ENCODE results near the gene KIAA0040. TPM values are rescaled to one million over a fixed set of nuclear protein-coding genes. Genes with fewer than 3 reads are reported as not detected.

KIAA0040 gene
- total RNA-seq, 1 donor: 1.1 TPM

DNA sequence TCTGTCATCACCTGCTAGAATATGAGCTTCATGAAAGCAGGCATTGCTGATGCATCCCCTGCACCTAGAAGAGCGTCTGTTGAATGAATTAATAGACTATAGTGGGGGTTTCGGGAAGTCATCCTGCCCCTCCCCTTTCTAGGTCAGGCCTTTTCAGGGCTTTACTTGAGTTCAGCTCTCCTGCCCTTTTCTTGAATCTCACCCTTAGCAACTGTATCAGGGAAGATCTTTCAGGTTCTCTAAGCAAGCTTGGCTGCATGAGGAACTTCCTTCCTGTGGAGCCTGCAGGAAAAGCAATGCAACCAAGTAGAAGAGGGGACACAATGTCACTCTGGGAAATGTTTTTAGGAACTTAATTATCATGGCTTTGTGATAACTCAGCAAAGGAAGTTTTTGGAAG is 27.2 kb upstream of the KIAA0040 start:
- Histone ChIP-seq H3K27me3 (ENCODE audit: insufficient read depth, low read length) (no peaks in the 10 kb centered on the region), H3K4me2 (ENCODE audit: insufficient read depth, low read length) (no peak overlapping the region), H3K4me1 (ENCODE audit: insufficient read depth, low read length) (no peaks in the 10 kb centered on the region), H4K20me1 (ENCODE audit: insufficient read depth, low read length) (no peaks in the 10 kb centered on the region), H3K27ac (ENCODE audit: low read depth, low read length) (no peak overlapping the region), H3K9me3 (ENCODE audit: low read depth, low read length) (no peaks in the 10 kb centered on the region), H3K4me3 (ENCODE audit: insufficient read depth, low read length) (no peak overlapping the region), H3K36me3 (ENCODE audit: insufficient read depth, low read length) (no peaks in the 10 kb centered on the region), H2AFZ (ENCODE audit: low read length) (no peak overlapping the region), H3K79me2 (ENCODE audit: insufficient read depth, low read length) (no peaks in the 10 kb centered on the region)
- no peak for TF ChIP-seq CTCF (IDR thresholded peaks at IDR 0.05; ENCODE audit: extremely low read depth, low read depth, low read length)
- no peak for DNase-seq (ENCODE audit: insufficient read length, low spot score, missing footprints)

GRCh38 chr1:175218786-175219434 is 26.3 kb upstream of the KIAA0040 start:
- Histone ChIP-seq H3K9me3 (ENCODE audit: low read depth, low read length) (no peaks in the 10 kb centered on the region), H3K27me3 (ENCODE audit: insufficient read depth, low read length) (no peaks in the 10 kb centered on the region), H4K20me1 (ENCODE audit: insufficient read depth, low read length) (no peaks in the 10 kb centered on the region), H3K36me3 (ENCODE audit: insufficient read depth, low read length) (no peaks in the 10 kb centered on the region), H3K27ac (ENCODE audit: low read depth, low read length) (no peak overlapping the region), H2AFZ (ENCODE audit: low read length) (no peak overlapping the region), H3K79me2 (ENCODE audit: insufficient read depth, low read length) (no peaks in the 10 kb centered on the region), H3K4me3 (ENCODE audit: insufficient read depth, low read length) (no peak overlapping the region), H3K4me2 (ENCODE audit: insufficient read depth, low read length) (no peak overlapping the region), H3K4me1 (ENCODE audit: insufficient read depth, low read length) (no peaks in the 10 kb centered on the region)
- no peak for TF ChIP-seq CTCF (IDR thresholded peaks at IDR 0.05; ENCODE audit: extremely low read depth, low read depth, low read length)
- DNase-seq (ENCODE audit: insufficient read length, low spot score, missing footprints): no peak

DNA sequence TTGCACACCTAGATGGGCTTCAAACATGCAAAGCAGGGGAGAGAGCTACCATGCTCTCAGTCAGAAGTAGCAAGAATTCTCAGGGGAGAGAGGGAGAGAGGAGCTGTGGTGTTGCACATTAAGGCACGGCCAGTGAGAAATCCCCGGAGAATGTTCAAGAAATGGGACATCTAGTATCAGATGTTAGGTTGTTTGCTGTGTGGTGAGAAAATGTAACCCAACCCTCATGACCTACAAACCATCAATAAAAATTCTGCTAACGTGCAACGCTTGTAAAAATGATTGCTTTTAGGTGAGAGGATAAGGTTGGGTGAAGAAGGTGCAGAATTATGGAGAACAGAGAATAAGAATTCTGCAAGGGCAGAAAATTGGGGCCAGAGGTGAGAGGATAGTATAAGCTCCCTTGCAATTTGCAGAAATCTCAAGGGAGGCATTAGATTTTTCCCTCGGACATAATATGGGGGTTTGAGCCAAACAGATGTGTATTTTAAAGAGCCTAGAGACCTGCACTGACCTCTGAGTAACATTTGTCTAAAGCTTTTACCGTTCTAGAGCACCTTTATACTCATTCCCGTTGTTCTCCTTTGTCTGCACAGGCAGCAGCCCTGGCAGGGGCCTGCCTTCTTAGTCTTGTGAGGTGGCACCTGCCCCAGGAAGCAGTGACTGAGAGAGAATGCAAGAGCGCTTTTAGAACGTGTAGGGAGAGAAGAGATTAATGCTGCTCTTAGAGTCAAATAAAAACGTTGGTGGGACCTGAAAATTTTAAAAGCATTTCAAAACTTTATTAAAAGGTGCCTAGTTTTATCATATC is 25.4 kb upstream of the KIAA0040 start:
- no peak for DNase-seq (ENCODE audit: insufficient read length, low spot score, missing footprints)

More for the DNA sequence above, 25.4 kb upstream of the KIAA0040 start:
- Histone ChIP-seq H3K9me3 (ENCODE audit: low read depth, low read length) (no peaks in the 10 kb centered on the region), H4K20me1 (ENCODE audit: insufficient read depth, low read length) (no peaks in the 10 kb centered on the region), H2AFZ (ENCODE audit: low read length) (no peak overlapping the region), H3K4me1 (ENCODE audit: insufficient read depth, low read length) (no peaks in the 10 kb centered on the region), H3K27ac (ENCODE audit: low read depth, low read length) (no peak overlapping the region), H3K4me2 (ENCODE audit: insufficient read depth, low read length) (no peak overlapping the region), H3K27me3 (ENCODE audit: insufficient read depth, low read length) (no peaks in the 10 kb centered on the region), H3K4me3 (ENCODE audit: insufficient read depth, low read length) (no peak overlapping the region), H3K36me3 (ENCODE audit: insufficient read depth, low read length) (no peaks in the 10 kb centered on the region), H3K79me2 (ENCODE audit: insufficient read depth, low read length) (no peaks in the 10 kb centered on the region)
- TF ChIP-seq CTCF (IDR thresholded peaks at IDR 0.05; ENCODE audit: extremely low read depth, low read depth, low read length): no peak

All from osteoblast (primary cell).